Naive B cell (primary cell): ENCODE measurements around the gene KRT25. TPM values are rescaled to one million over a fixed set of nuclear protein-coding genes. Genes with fewer than 3 reads are reported as not detected.
"Not testable (repeated sequence)": the region's sequence is repeated elsewhere in the genome, so short reads cannot be mapped to it uniquely, and the experiment has no call there.

Experiments
- ATAC-seq, 2 donors: fragments of 150-1000 bp; cut with Tn5 transposase; 2 replicates each; pipeline ENCODE4 v1.10.0; 2021; ENCODE audit warnings: low read depth in 2 of 2, mild to moderate bottlenecking in 2 of 2, moderate library complexity in 2 of 2
- DNase-seq: peaks from one replicate; pipeline ENCODE4 v3.0.0; 2022
- H3K27ac Mint-ChIP-seq, 6 donors: one replicate each; pipeline ENCODE4 v1.8.0; 2020 to 2022; ENCODE audit warnings: mild to moderate bottlenecking in 6 of 6, mixed read lengths in 6 of 6, moderate library complexity in 5 of 6, inconsistent platforms in 2 of 6
- H3K27me3 Mint-ChIP-seq, 3 donors: one replicate each; pipeline ENCODE4 v1.8.0; 2021 to 2022; ENCODE audit warnings: mixed read lengths in 3 of 3, mild to moderate bottlenecking in 1 of 3
- H3K36me3 Mint-ChIP-seq, 2 donors: one replicate each; pipeline ENCODE4 v1.8.0; 2020 to 2022; ENCODE audit warnings: mixed read lengths in 2 of 2, inconsistent platforms in 1 of 2, mild to moderate bottlenecking in 1 of 2
- H3K4me1 Mint-ChIP-seq, 3 donors: one replicate each; pipeline ENCODE4 v1.8.0; 2020 to 2022; ENCODE audit warnings: mixed read lengths in 3 of 3, inconsistent platforms in 1 of 3, mild to moderate bottlenecking in 1 of 3, moderate library complexity in 1 of 3
- H3K4me3 Mint-ChIP-seq, 8 donors: one replicate each; pipeline ENCODE4 v1.8.0; 2020 to 2022; ENCODE audit warnings: mild to moderate bottlenecking in 8 of 8, mixed read lengths in 8 of 8, moderate library complexity in 8 of 8, inconsistent platforms in 2 of 8
- H3K9me3 Mint-ChIP-seq, 7 donors: one replicate each; pipeline ENCODE4 v1.8.0; 2020 to 2022; ENCODE audit warnings: mixed read lengths in 7 of 7, mild to moderate bottlenecking in 5 of 7, inconsistent platforms in 2 of 7, moderate library complexity in 1 of 7
- polyA plus RNA-seq, 6 donors: library from polyadenylated mRNA; unstranded; fragments of 300-500 nt; fragmentation: Illumina TruSeq; gene quantifications; one replicate each; pipeline ENCODE4 v1.2.3, GENCODE V29; 2021; ENCODE audit warnings: low read depth in 6 of 6

The KRT25 gene
- polyA plus RNA-seq, 6 donors from 2014 or later, result not detected

GRCh38 chr17:40779181-40779909, 24.2 kb upstream of the KRT25 start:
- Mint-ChIP-seq H3K4me1 (peaks cover 0 to 9% (median 0%) of the 10 kb centered on the region in 3 donors), H3K9me3 (peaks cover 0 to 2% (median 0%) of the 10 kb centered on the region in 7 donors), H3K27ac (peak overlapping the region in 1 of 6 donors; percentile 47), H3K27me3 (peaks cover 50 to 71% (median 71%) of the 10 kb centered on the region in 3 donors), H3K36me3 (no peaks in the 10 kb centered on the region), H3K4me3 (peak overlapping the region; percentile 17 to 78 (median 54))
- ATAC-seq (peak; percentile 40 to 48), DNase-seq (no peak)

- no peak for DNase-seq
These were observed 23.3 kb upstream of the KRT25 start for GRCh38 chr17:40778461-40778860.

DNA sequence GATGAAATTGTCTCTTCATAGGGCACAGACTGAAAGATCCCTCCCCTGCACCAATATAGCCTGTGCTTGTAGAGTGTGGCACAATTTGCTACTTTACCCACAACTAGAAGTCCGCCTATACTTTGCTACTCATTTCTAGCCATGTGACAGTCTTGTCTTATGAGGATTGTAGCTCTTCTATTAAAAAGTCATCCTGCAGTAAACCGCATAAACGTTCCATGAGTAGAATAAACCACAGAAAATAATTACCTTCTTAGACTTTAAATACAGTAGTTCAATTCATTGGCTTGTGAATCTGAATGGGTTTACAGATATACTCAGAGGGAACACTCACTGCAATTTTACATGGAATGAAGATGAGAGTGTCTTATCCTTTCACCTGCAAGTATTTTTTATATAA, 22.8 kb upstream of the KRT25 start:
- no peak overlapping the region for H3K4me3 Mint-ChIP-seq

More at GRCh38 chr17:40778461-40778860, 23.3 kb upstream of the KRT25 start:
- Mint-ChIP-seq H3K4me1 (peaks cover 0 to 9% (median 0%) of the 10 kb centered on the region in 3 donors), H3K9me3 (peaks cover 0 to 2% (median 0%) of the 10 kb centered on the region in 7 donors), H3K27ac (no peak overlapping the region), H3K36me3 (no peaks in the 10 kb centered on the region), H3K4me3 (no peak overlapping the region), H3K27me3 (peaks cover 45 to 69% (median 68%) of the 10 kb centered on the region in 3 donors)
- no peak for ATAC-seq

GRCh38 chr17:40777459-40777858, 22.3 kb upstream of the KRT25 start:
- Mint-ChIP-seq H3K36me3 (no peaks in the 10 kb centered on the region), H3K4me3 (no peak overlapping the region), H3K27ac (no peak overlapping the region), H3K9me3 (peaks cover 0 to 3% (median 0%) of the 10 kb centered on the region in 7 donors), H3K27me3 (peaks cover 45 to 66% (median 65%) of the 10 kb centered on the region in 3 donors), H3K4me1 (peaks cover 0 to 9% (median 0%) of the 10 kb centered on the region in 3 donors)
- ATAC-seq (no peak), DNase-seq (no peak)

More for the DNA sequence above, 22.8 kb upstream of the KRT25 start:
- H3K27me3 Mint-ChIP-seq, result peaks cover 41 to 66% (median 64%) of the 10 kb centered on the region in 3 donors
- ATAC-seq (no peak), DNase-seq (no peak)
- H3K27ac Mint-ChIP-seq, result no peak overlapping the region
- peaks cover 0 to 9% (median 0%) of the 10 kb centered on the region in 3 donors for H3K4me1 Mint-ChIP-seq
- H3K9me3 Mint-ChIP-seq, result peaks cover 0 to 2% (median 0%) of the 10 kb centered on the region in 7 donors
- no peaks in the 10 kb centered on the region for H3K36me3 Mint-ChIP-seq

DNA sequence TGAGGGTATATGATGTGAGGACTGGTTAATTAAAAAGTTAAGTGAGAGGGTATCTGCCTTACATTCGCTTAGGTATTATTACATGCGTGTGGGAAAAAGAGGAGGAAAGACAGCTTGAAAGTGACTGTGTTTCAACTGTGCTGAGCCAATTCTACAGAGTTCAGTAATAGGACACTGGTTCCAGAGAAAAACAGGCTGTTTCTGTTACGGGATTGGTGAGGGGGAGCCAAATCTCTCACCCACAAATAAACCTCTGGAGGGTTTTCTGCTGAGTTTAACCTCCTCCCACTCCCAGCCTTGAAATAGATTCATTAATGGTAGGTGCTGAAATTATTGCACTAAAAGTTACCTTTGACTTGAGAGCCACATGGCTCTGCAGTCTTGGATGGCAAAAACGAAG, 20.8 kb upstream of the KRT25 start:
- peaks cover 0 to 9% (median 0%) of the 10 kb centered on the region in 3 donors for H3K4me1 Mint-ChIP-seq
- no peak for ATAC-seq
- H3K27me3 Mint-ChIP-seq, result peaks cover 48 to 70% (median 64%) of the 10 kb centered on the region in 3 donors
- no peak overlapping the region for H3K4me3 Mint-ChIP-seq
- H3K9me3 Mint-ChIP-seq, result peaks cover 0 to 4% (median 0%) of the 10 kb centered on the region in 7 donors
- no peak for DNase-seq
- H3K27ac Mint-ChIP-seq, result no peak overlapping the region
- no peaks in the 10 kb centered on the region for H3K36me3 Mint-ChIP-seq

DNA sequence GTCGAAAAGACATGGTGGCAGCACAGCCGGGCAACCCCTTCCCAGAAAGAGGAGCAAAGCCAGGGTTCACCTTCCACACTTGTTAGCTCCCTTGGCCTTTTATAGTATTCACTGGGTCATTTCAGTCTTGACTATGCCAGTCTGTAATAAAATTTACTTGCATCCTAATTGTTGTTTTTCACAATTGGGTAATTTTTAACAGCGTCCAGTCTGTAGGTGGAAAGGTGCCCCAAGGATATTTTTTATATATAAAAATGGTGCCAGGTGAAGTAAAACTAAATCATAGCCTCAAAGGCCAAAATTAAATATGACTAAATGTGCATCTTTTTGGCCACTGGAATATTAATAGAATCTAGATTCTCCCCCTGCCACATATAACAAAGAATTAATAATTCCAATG, 17.0 kb upstream of the KRT25 start, which contains the start of gene KRT26:
Gene KRT26 (minus strand): TSS at position 101 of the 400 bp plus-strand sequence. CDS start 88 bp downstream, at position 13.
- Mint-ChIP-seq H3K27ac (peak within 1 kb of the TSS in 2 of 6 donors; percentile 30 to 59), H3K4me1 (no peaks in the 10 kb centered on the region), H3K4me3 (no peak within 1 kb of the TSS), H3K27me3 (peaks cover 41 to 68% (median 62%) of the 10 kb centered on the region in 3 donors), H3K9me3 (peaks cover 0 to 2% (median 0%) of the 10 kb centered on the region in 7 donors), H3K36me3 (no peaks in the 10 kb centered on the region)
- no peak for DNase-seq
- ATAC-seq, result no peak

DNA sequence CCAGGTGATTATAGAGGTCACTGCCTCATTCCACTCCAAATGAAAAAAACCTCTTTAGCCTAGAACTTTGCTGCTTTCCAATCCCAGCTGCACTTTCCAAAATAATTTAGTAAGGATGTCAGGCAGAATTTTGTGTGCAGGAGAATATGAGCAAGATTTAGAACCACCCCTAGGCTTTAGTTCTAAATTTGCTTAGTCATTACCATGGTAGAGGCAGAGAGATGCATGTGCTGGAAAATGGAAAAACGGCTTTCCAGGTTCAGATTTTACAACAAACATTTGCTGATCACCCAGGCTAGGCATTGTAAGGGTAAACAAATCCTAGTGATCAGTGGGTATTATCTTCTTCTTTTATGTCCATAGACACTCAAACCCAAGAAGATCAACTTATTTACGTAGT, 10.5 kb upstream of the KRT25 start:
- Mint-ChIP-seq H3K9me3 (peaks cover 6 to 48% (median 31%) of the 10 kb centered on the region in 7 donors), H3K36me3 (peaks cover 0 to 10% of the 10 kb centered on the region in 2 donors), H3K4me1 (no peaks in the 10 kb centered on the region), H3K27me3 (peaks cover 33 to 52% (median 48%) of the 10 kb centered on the region in 3 donors), H3K4me3 (no peak overlapping the region), H3K27ac (no peak overlapping the region)
- ATAC-seq (no peak), DNase-seq (no peak)

GRCh38 chr17:40763752-40764151, 8.6 kb upstream of the KRT25 start:
- peaks cover 9 to 23% of the 10 kb centered on the region in 2 donors for H3K36me3 Mint-ChIP-seq
- no peak overlapping the region for H3K4me3 Mint-ChIP-seq
- DNase-seq (no peak), ATAC-seq (no peak)
- H3K27me3 Mint-ChIP-seq, result peaks cover 35 to 50% (median 49%) of the 10 kb centered on the region in 3 donors
- peaks cover 13 to 67% (median 50%) of the 10 kb centered on the region in 7 donors for H3K9me3 Mint-ChIP-seq
- no peak overlapping the region for H3K27ac Mint-ChIP-seq
- no peaks in the 10 kb centered on the region for H3K4me1 Mint-ChIP-seq

DNA sequence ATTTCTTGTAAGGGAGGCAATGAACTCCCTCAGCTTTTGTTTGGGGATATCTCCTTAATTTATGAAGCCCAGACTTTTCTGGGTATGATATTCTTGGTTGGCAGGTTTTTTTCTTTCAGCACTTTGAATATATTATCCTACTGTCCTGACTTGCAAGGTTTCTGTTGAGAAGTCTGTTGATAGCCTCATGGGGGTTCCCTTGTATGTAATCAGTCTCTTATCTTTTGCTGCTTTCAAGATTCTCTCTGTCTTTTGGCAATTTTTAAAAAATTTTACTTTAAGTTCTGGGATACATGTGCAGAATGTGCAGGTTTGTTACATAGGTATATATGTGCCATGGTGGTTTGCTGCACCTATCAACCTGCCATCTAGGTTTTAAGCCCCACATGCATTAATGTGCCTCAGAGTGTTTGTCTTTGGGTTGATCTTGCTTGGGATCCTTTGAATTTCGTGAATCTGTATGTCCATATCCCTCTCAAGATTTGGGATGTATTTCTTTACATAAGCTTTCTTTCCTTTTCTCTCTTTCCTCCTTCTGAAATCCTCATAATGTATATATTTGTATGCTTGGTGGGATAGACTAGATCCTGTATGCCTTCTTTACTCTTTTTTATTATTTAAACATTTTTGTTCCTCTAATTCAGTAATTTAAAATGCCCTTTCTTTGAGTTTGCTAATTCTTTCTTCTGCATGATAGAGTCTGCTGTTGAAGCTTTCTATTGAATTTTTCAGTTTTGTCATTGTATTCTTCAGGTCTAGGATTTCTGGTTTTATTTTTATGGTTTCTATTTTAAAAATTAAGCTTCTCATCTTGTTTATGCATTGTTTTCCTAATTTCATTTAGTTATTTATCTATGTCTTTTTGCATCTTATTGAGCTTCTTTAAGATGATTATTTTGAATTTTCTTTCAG, 5.2 kb upstream of the KRT25 start:
- no peak overlapping the region for H3K27ac Mint-ChIP-seq
- H3K4me3 Mint-ChIP-seq, result no peak overlapping the region
- DNase-seq, result no peak
- ATAC-seq, result no peak
- peaks cover 25 to 56% (median 33%) of the 10 kb centered on the region in 3 donors for H3K27me3 Mint-ChIP-seq
- H3K36me3 Mint-ChIP-seq, result peaks cover 15 to 31% of the 10 kb centered on the region in 2 donors
- H3K4me1 Mint-ChIP-seq, result no peaks in the 10 kb centered on the region
- peaks cover 16 to 82% (median 60%) of the 10 kb centered on the region in 7 donors for H3K9me3 Mint-ChIP-seq

GRCh38 chr17:40753804-40754203, 1.3 kb downstream of the KRT25 start:
- peaks cover 30 to 54% (median 31%) of the 10 kb centered on the region in 3 donors for H3K27me3 Mint-ChIP-seq

DNA sequence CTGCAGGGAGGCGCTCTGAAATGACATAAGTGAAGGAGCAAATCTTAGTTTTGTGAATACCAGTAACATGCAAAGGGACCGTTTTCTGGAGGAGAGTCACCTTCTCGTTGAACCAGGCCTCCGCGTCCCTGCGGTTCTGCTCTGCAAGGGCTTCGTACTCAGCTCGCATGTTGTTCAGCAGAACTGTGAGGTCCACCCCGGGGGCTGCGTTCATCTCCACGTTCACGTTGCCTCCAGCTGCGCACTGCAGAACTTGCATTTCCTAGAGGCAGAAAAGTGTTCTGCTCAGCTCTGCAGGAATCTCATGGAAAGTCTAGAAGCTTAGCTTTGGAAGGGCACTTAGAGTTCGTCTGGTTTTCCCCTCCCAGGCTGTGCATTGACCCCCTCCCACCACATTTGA, 4.1 kb downstream of the KRT25 start:
- no peak for ATAC-seq
- Mint-ChIP-seq H3K9me3 (peaks cover 0 to 10% (median 1%) of the 10 kb centered on the region in 7 donors), H3K36me3 (no peaks in the 10 kb centered on the region), H3K27me3 (peaks cover 35 to 47% (median 44%) of the 10 kb centered on the region in 3 donors), H3K27ac (no peak overlapping the region), H3K4me1 (no peaks in the 10 kb centered on the region), H3K4me3 (no peak overlapping the region)
- DNase-seq, result no peak

More at GRCh38 chr17:40753804-40754203, 1.3 kb downstream of the KRT25 start:
- H3K36me3 Mint-ChIP-seq, result peaks cover 6 to 9% of the 10 kb centered on the region in 2 donors
- H3K4me1 Mint-ChIP-seq, result no peaks in the 10 kb centered on the region
- H3K27ac Mint-ChIP-seq, result peak overlapping the region in 1 of 6 donors; percentile 67
- peaks cover 3 to 23% (median 12%) of the 10 kb centered on the region in 7 donors for H3K9me3 Mint-ChIP-seq
- no peak for ATAC-seq
- H3K4me3 Mint-ChIP-seq, result no peak overlapping the region
- no peak for DNase-seq

- no peak overlapping the region for H3K27ac Mint-ChIP-seq
- peaks cover 0 to 10% (median 1%) of the 10 kb centered on the region in 7 donors for H3K9me3 Mint-ChIP-seq
- peaks cover 41 to 49% (median 48%) of the 10 kb centered on the region in 3 donors for H3K27me3 Mint-ChIP-seq
- H3K4me1 Mint-ChIP-seq, result no peaks in the 10 kb centered on the region
- H3K4me3 Mint-ChIP-seq, result no peak overlapping the region
- H3K36me3 Mint-ChIP-seq, result no peaks in the 10 kb centered on the region
- DNase-seq (no peak), ATAC-seq (no peak)
These were observed 4.7 kb downstream of the KRT25 start for GRCh38 chr17:40750391-40750790.

DNA sequence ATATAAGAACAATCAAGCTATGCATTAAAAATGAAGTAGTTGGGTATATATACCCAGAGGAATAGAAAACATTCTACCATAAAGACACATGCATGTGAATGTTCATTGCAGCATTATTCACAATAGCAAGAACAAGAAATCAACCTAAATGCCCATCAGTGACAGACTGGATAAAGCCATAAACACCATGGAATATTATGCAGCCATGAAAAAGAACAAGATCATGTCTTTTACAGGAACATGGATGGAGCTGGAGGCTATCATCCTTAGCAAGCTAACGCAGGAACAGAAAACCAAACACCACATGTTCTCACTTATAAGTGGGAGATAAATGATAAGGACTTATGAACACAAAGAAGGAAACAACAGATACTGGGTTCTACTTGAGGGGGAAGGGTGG, 6.5 kb downstream of the KRT25 start:
- not testable (repeated sequence) for DNase-seq, ATAC-seq, H3K36me3 Mint-ChIP-seq, H3K4me3 Mint-ChIP-seq, H3K4me1 Mint-ChIP-seq, H3K27ac Mint-ChIP-seq
- H3K27me3 Mint-ChIP-seq, result peaks cover 59 to 60% (median 59%) of the 10 kb centered on the region in 3 donors
- peaks cover 0 to 23% (median 7%) of the 10 kb centered on the region in 7 donors for H3K9me3 Mint-ChIP-seq
